ENCODE data around the gene ZNF839. TPM values are rescaled to one million over a fixed set of nuclear protein-coding genes. Genes with fewer than 3 reads are reported as not detected.

Gene ZNF839
- total and polyA plus RNA-seq, 12 donors = 7.4 to 28.2 (median 14.5) TPM

DNA sequence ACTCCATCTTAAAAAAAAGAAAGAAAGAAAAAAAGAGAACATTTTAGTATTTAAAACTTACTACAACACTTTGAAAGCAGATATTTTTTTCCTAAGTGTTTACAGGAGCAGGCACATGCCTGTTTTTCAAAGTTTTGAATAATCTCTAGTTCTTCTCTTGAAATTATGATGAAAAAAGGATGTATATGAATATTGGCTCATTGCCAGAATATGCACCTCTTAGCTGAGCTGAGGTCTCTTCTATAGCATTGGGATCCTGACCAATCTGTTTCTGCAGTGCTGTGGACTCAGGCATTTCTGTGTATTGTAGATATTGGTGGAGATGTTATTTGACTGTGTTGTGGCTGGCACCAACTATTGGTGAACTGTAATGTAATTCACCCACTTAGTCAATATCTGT, 58.1 kb downstream of the ZNF839 start:
- H3K36me3 ChIP-seq (replicated peaks in 1 of 2) = peaks cover 0 to 15% of the 10 kb centered on the region in 2 donors

DNA sequence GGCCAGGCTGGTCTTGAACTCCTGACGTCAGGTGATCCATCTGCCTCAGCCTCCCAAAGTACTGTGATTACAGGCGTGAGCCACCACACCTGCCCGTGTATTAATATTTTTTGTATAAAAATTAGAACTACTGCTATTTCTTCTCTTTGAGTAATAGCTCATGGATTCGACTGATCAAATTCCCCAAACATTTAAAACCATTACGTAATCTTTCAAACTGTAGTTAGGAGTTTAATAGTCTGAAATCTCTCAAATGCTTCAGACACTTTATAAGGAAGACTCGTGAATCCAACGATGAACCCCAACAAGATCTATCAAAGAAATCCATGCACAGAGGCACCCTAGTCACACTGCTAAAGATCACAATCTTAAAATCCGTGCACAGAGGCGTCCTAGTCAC, 59.3 kb downstream of the ZNF839 start:
- no peak for DNase-seq
- Histone ChIP-seq H3K9me3 (replicated peaks in 1 of 3) (no peaks in the 10 kb centered on the region), H3K4me3 (no peak overlapping the region), H3K27ac (no peak overlapping the region), H3K27me3 (no peaks in the 10 kb centered on the region), H3K4me1 (replicated peaks in 1 of 2) (no peaks in the 10 kb centered on the region), H3K36me3 (replicated peaks in 1 of 2) (peaks cover 0 to 15% of the 10 kb centered on the region in 2 donors)
- intact Hi-C loops (cut with DNase I) = no loop called here
- WGBS, 4 donors = 96 to 98% (median 96%) methylated on average over 9 of the region's 9 CpGs
- TF ChIP-seq, protein P1, sequence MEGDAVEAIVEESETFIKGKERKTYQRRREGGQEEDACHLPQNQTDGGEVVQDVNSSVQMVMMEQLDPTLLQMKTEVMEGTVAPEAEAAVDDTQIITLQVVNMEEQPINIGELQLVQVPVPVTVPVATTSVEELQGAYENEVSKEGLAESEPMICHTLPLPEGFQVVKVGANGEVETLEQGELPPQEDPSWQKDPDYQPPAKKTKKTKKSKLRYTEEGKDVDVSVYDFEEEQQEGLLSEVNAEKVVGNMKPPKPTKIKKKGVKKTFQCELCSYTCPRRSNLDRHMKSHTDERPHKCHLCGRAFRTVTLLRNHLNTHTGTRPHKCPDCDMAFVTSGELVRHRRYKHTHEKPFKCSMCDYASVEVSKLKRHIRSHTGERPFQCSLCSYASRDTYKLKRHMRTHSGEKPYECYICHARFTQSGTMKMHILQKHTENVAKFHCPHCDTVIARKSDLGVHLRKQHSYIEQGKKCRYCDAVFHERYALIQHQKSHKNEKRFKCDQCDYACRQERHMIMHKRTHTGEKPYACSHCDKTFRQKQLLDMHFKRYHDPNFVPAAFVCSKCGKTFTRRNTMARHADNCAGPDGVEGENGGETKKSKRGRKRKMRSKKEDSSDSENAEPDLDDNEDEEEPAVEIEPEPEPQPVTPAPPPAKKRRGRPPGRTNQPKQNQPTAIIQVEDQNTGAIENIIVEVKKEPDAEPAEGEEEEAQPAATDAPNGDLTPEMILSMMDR (IDR thresholded peaks at IDR 0.05) = no peak
- no peak for TF ChIP-seq POLR2A (IDR thresholded peaks at IDR 0.05)

More for the DNA sequence above, 58.1 kb downstream of the ZNF839 start:
- no peak overlapping the region for H3K4me3 ChIP-seq
- H3K4me1 ChIP-seq (replicated peaks in 1 of 2) = no peaks in the 10 kb centered on the region
- no peak for DNase-seq
- H3K27ac ChIP-seq = no peak overlapping the region
- no peaks in the 10 kb centered on the region for H3K9me3 ChIP-seq (replicated peaks in 1 of 3)
- intact Hi-C loops (cut with DNase I) = no loop called here
- H3K27me3 ChIP-seq = no peaks in the 10 kb centered on the region
- no peak for TF ChIP-seq POLR2A (IDR thresholded peaks at IDR 0.05)

- Histone ChIP-seq H3K9me3 (replicated peaks in 1 of 3) (no peaks in the 10 kb centered on the region), H3K36me3 (replicated peaks in 1 of 2) (peaks cover 0 to 5% of the 10 kb centered on the region in 2 donors), H3K27ac (no peak overlapping the region), H3K4me1 (replicated peaks in 1 of 2) (peaks cover 0 to 11% of the 10 kb centered on the region in 2 donors), H3K4me3 (no peak overlapping the region), H3K27me3 (no peaks in the 10 kb centered on the region)
- TF ChIP-seq, protein P1 (IDR thresholded peaks at IDR 0.05) = no peak
- no peak for TF ChIP-seq POLR2A (IDR thresholded peaks at IDR 0.05)
- DNase-seq = no peak
- intact Hi-C loops (cut with DNase I) = no loop called here
Observed at GRCh38 chr14:102387086-102387485, 67.5 kb downstream of the ZNF839 start.

DNA sequence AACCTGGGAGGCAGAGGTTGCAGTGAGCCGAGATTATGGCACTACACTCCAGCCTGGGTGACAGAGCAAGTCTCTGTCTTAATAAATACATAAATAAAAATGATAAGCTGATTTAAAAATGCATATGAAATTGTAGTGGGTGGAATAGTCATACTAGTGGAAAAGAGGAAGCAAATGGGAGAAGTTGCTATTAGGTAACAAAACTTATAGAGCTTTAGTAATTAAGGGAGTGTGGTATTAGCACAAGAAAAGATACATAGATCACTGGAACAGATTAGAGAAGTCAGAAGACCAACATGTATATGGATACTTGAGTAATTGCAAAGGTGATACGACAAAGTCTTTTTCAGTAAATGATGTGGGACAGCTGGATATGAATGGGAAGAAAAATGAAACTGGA, 69.7 kb downstream of the ZNF839 start:
- TF ChIP-seq POLR2A (IDR thresholded peaks at IDR 0.05) = no peak
- TF ChIP-seq, protein P1 (IDR thresholded peaks at IDR 0.05) = no peak
- intact Hi-C loops (cut with DNase I) = no loop called here
- 88 to 95% (median 92%) methylated on average over 2 of the region's 2 CpGs for WGBS, 4 donors
- H3K27me3 ChIP-seq = no peaks in the 10 kb centered on the region
- peaks cover 0 to 5% of the 10 kb centered on the region in 2 donors for H3K36me3 ChIP-seq (replicated peaks in 1 of 2)
- no peaks in the 10 kb centered on the region for H3K9me3 ChIP-seq (replicated peaks in 1 of 3)
- peaks cover 0 to 22% of the 10 kb centered on the region in 2 donors for H3K4me1 ChIP-seq (replicated peaks in 1 of 2)
- no peak for DNase-seq
- H3K4me3 ChIP-seq = no peak overlapping the region
- H3K27ac ChIP-seq = no peak overlapping the region

DNA sequence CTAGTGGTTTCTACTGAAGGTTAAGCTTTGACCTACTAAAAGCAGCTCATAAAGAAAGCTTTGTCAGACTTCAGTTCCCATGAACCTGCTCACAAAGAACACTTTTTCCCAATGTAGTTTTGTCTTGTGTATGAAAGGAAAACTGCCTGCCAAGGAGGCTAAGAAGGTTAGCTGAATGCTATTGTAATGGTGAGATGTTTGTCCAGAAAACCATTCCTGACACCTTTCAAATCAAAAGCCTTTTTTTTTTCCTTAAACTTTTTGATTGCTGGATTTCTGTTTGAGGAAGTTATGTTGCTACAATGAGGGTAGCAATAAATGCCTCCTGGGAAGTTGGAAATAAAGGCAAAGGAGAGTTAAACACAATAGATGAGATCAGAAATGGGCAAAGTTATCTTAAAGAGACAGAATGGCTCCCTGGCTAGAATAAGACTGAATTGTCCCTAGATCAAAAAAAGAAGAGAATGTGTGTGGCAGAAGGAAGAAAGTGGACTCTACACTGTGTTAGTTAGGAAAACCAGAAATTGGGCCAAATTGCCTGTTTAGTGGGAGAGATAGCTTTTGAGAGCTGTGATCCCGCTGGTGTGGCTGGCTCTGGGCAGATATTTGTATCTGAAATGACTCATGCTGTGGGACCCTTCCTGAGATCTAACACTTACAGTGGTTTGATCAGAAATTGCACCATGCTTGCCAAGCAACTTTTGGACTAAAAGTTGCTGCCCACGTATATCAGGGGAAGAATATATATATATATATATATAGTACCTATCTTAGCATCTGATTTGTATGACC, 70.7 kb downstream of the ZNF839 start:
- intact Hi-C loops (cut with DNase I) = no loop called here
- DNase-seq = no peak
- Histone ChIP-seq H3K27ac (no peak overlapping the region), H3K36me3 (replicated peaks in 1 of 2) (peaks cover 0 to 5% of the 10 kb centered on the region in 2 donors), H3K4me3 (no peak overlapping the region), H3K9me3 (replicated peaks in 1 of 3) (no peaks in the 10 kb centered on the region), H3K4me1 (replicated peaks in 1 of 2) (peaks cover 0 to 22% of the 10 kb centered on the region in 2 donors), H3K27me3 (no peaks in the 10 kb centered on the region)
- TF ChIP-seq, protein P1 (IDR thresholded peaks at IDR 0.05) = no peak
- no peak for TF ChIP-seq POLR2A (IDR thresholded peaks at IDR 0.05)
- 72 to 84% (median 76%) methylated on average over 2 of the region's 2 CpGs for WGBS, 4 donors

Measured in adrenal gland (tissue), 12 donors.